BLaER1 treated with 17β-estradiol and CSF1 and Interleukin-3, amounts not matched to agents 10 nM and 100 nM (cell line): ENCODE data around the gene SPTBN1.

Experiments
- H3K27ac ChIP-seq, 11 experiments: shearing (Covaris generic); formaldehyde crosslinking; 2 replicates each; pipeline ENCODE4 v1.8.1; 2022
- H3K27me3 ChIP-seq, 11 experiments: shearing (Covaris generic); formaldehyde crosslinking; 2 replicates each; pipeline ENCODE4 v1.8.1; 2022
- H3K36me3 ChIP-seq, 11 experiments: shearing (Covaris generic); formaldehyde crosslinking; 2 replicates each; pipeline ENCODE4 v1.8.1; 2022
- H3K4me1 ChIP-seq, 10 experiments: shearing (Covaris generic); formaldehyde crosslinking; 2 replicates each; pipeline ENCODE4 v1.8.1; 2022
- H3K4me2 ChIP-seq, 11 experiments: shearing (Covaris generic); formaldehyde crosslinking; 2 replicates each; pipeline ENCODE4 v1.8.1; 2022
- H3K4me3 ChIP-seq, 10 experiments: shearing (Covaris generic); formaldehyde crosslinking; 2 replicates each; pipeline ENCODE4 v1.8.1; 2022
- H3K9ac ChIP-seq, 11 experiments: shearing (Covaris generic); formaldehyde crosslinking; 2 replicates each; pipeline ENCODE4 v1.8.1; 2022
- H3K9me3 ChIP-seq, 11 experiments: shearing (Covaris generic); formaldehyde crosslinking; replicated peaks in 1 of 11; 2 replicates each; pipeline ENCODE4 v1.8.1; 2022
- H4K20me1 ChIP-seq, 11 experiments: shearing (Covaris generic); formaldehyde crosslinking; 2 replicates each; pipeline ENCODE4 v1.8.1; 2022
- Cebpa-rat ChIP-seq, 11 experiments: shearing (Covaris generic); IDR thresholded peaks; 2 replicates each; pipeline ENCODE4 v1.8.1; 2022

Gene SPTBN1

GRCh38 chr2:54534221-54534620 is 78.1 kb downstream of the SPTBN1 start:
- Histone ChIP-seq H3K4me2 (peak overlapping the region in 5 of 11 experiments; percentile 32 to 54 (median 46); a peak in 6 of 22 replicates), H3K27ac (peak overlapping the region in 5 of 11 experiments; percentile 44 to 62 (median 61); a peak in 8 of 22 replicates), H3K36me3 (no peaks in the 10 kb centered on the region), H3K9me3 (peaks cover 0 to 4% (median 0%) of the 10 kb centered on the region in 11 experiments; a peak in 2 of 22 replicates), H3K27me3 (0 out of 22 replicates have a peak, but pooled peaks cover 0 to 9% (median 0%) of the 10 kb centered on the region in 11 experiments), H3K4me3 (no peak overlapping the region), H4K20me1 (no peaks in the 10 kb centered on the region), H3K4me1 (peaks cover 14 to 64% (median 31%) of the 10 kb centered on the region in 10 experiments; a peak in 18 of 20 replicates), H3K9ac (no peak overlapping the region)
- no peak for TF ChIP-seq Cebpa-rat (IDR thresholded peaks at IDR 0.05)

GRCh38 chr2:54534625-54535024 is 78.5 kb downstream of the SPTBN1 start:
- Histone ChIP-seq H3K4me2 (peak overlapping the region in 4 of 11 experiments; percentile 21 to 47 (median 39); a peak in 2 of 22 replicates), H3K27me3 (0 out of 22 replicates have a peak, but pooled peaks cover 0 to 9% (median 0%) of the 10 kb centered on the region in 11 experiments), H3K4me1 (peaks cover 14 to 60% (median 30%) of the 10 kb centered on the region in 10 experiments; a peak in 18 of 20 replicates), H3K36me3 (no peaks in the 10 kb centered on the region), H3K27ac (no peak overlapping the region; a peak in 1 of 22 replicates), H3K9me3 (peaks cover 0 to under 1% (median 0%) of the 10 kb centered on the region in 11 experiments; a peak in 1 of 22 replicates), H3K4me3 (no peak overlapping the region), H4K20me1 (no peaks in the 10 kb centered on the region), H3K9ac (no peak overlapping the region)
- no peak for TF ChIP-seq Cebpa-rat (IDR thresholded peaks at IDR 0.05)

GRCh38 chr2:54535599-54536195 is 79.6 kb downstream of the SPTBN1 start:
- H4K20me1 ChIP-seq: no peaks in the 10 kb centered on the region
- H3K27ac ChIP-seq: peak overlapping the region in 2 of 11 experiments; percentile 30 to 31; a peak in 2 of 22 replicates
- H3K9me3 ChIP-seq: no peaks in the 10 kb centered on the region; a peak in 1 of 22 replicates
- H3K9ac ChIP-seq: no peak overlapping the region
- 0 out of 22 replicates have a peak, but pooled peaks cover 0 to 9% (median 0%) of the 10 kb centered on the region in 11 experiments for H3K27me3 ChIP-seq
- H3K4me3 ChIP-seq: no peak overlapping the region
- TF ChIP-seq Cebpa-rat (IDR thresholded peaks at IDR 0.05): peak in 8 of 11 experiments; percentile 29 to 84 (median 60); a peak in 10 of 22 replicates
- H3K36me3 ChIP-seq: no peaks in the 10 kb centered on the region
- H3K4me1 ChIP-seq: peaks cover 14 to 54% (median 30%) of the 10 kb centered on the region in 10 experiments; a peak in 18 of 20 replicates
- peak overlapping the region in 9 of 11 experiments; percentile 19 to 51 (median 36); a peak in 14 of 22 replicates for H3K4me2 ChIP-seq

GRCh38 chr2:54536720-54537119 is 80.6 kb downstream of the SPTBN1 start:
- H3K4me2 ChIP-seq: peak overlapping the region in 3 of 11 experiments; percentile 23 to 47 (median 31); a peak in 3 of 22 replicates
- H3K27me3 ChIP-seq: 0 out of 22 replicates have a peak, but pooled peaks cover 0 to 9% (median 0%) of the 10 kb centered on the region in 11 experiments
- TF ChIP-seq Cebpa-rat (IDR thresholded peaks at IDR 0.05): no peak
- H3K4me1 ChIP-seq: peaks cover 14 to 45% (median 30%) of the 10 kb centered on the region in 10 experiments; a peak in 18 of 20 replicates
- H3K27ac ChIP-seq: no peak overlapping the region
- no peaks in the 10 kb centered on the region for H4K20me1 ChIP-seq
- no peak overlapping the region for H3K9ac ChIP-seq
- no peaks in the 10 kb centered on the region for H3K36me3 ChIP-seq
- H3K4me3 ChIP-seq: no peak overlapping the region
- H3K9me3 ChIP-seq: no peaks in the 10 kb centered on the region; a peak in 1 of 22 replicates

- no peak for TF ChIP-seq Cebpa-rat (IDR thresholded peaks at IDR 0.05)
- H3K9ac ChIP-seq: no peak overlapping the region
- no peaks in the 10 kb centered on the region for H3K36me3 ChIP-seq
- no peak overlapping the region for H3K27ac ChIP-seq
- H4K20me1 ChIP-seq: no peaks in the 10 kb centered on the region
- no peaks in the 10 kb centered on the region; a peak in 1 of 22 replicates for H3K9me3 ChIP-seq
- peaks cover 15 to 31% (median 20%) of the 10 kb centered on the region in 10 experiments for H3K4me1 ChIP-seq
- 0 out of 22 replicates have a peak, but pooled peaks cover 0 to 9% (median 0%) of the 10 kb centered on the region in 11 experiments for H3K27me3 ChIP-seq
- no peak overlapping the region for H3K4me3 ChIP-seq
- no peak overlapping the region for H3K4me2 ChIP-seq
These were observed 82.4 kb downstream of the SPTBN1 start for GRCh38 chr2:54538537-54538936.

GRCh38 chr2:54539683-54540082 is 83.6 kb downstream of the SPTBN1 start:
- TF ChIP-seq Cebpa-rat (IDR thresholded peaks at IDR 0.05): no peak
- peaks cover 11 to 25% (median 15%) of the 10 kb centered on the region in 10 experiments; a peak in 19 of 20 replicates for H3K4me1 ChIP-seq
- no peak overlapping the region for H3K4me3 ChIP-seq
- no peaks in the 10 kb centered on the region for H4K20me1 ChIP-seq
- 0 out of 22 replicates have a peak, but pooled peaks cover 0 to 9% (median 0%) of the 10 kb centered on the region in 11 experiments for H3K27me3 ChIP-seq
- H3K36me3 ChIP-seq: no peaks in the 10 kb centered on the region
- no peak overlapping the region for H3K4me2 ChIP-seq
- no peak overlapping the region for H3K9ac ChIP-seq
- H3K27ac ChIP-seq: no peak overlapping the region
- no peaks in the 10 kb centered on the region; a peak in 1 of 22 replicates for H3K9me3 ChIP-seq

GRCh38 chr2:54540194-54540593 is 84.1 kb downstream of the SPTBN1 start:
- Histone ChIP-seq H3K9me3 (peaks cover 0 to 4% (median 0%) of the 10 kb centered on the region in 11 experiments; a peak in 2 of 22 replicates), H3K36me3 (no peaks in the 10 kb centered on the region), H3K27ac (no peak overlapping the region), H3K27me3 (0 out of 22 replicates have a peak, but pooled peaks cover 0 to 9% (median 0%) of the 10 kb centered on the region in 11 experiments), H3K4me1 (peaks cover 7 to 23% (median 14%) of the 10 kb centered on the region in 10 experiments; a peak in 19 of 20 replicates), H3K9ac (no peak overlapping the region), H3K4me2 (no peak overlapping the region), H3K4me3 (no peak overlapping the region), H4K20me1 (no peaks in the 10 kb centered on the region)
- TF ChIP-seq Cebpa-rat (IDR thresholded peaks at IDR 0.05): no peak

GRCh38 chr2:54541995-54542394 is 85.9 kb downstream of the SPTBN1 start:
- Histone ChIP-seq H3K9me3 (peaks cover 0 to 9% (median 0%) of the 10 kb centered on the region in 11 experiments; a peak in 3 of 22 replicates), H3K36me3 (no peaks in the 10 kb centered on the region), H3K4me3 (no peak overlapping the region), H3K27me3 (0 out of 22 replicates have a peak, but pooled peaks cover 0 to 9% (median 0%) of the 10 kb centered on the region in 11 experiments), H4K20me1 (no peaks in the 10 kb centered on the region), H3K4me2 (peak overlapping the region in 3 of 11 experiments; percentile 26 to 52 (median 43); a peak in 3 of 22 replicates), H3K4me1 (peaks cover 0 to 12% (median 6%) of the 10 kb centered on the region in 10 experiments; a peak in 7 of 20 replicates), H3K27ac (no peak overlapping the region), H3K9ac (no peak overlapping the region)
- TF ChIP-seq Cebpa-rat (IDR thresholded peaks at IDR 0.05): no peak
